DMS 273 (cell line): Measurements from ENCODE around the gene CCM2L.

Experiments
- DNase-seq: peaks from one replicate; lab custom pipeline; 2025; ENCODE audit not compliant: unreplicated experiment; lab: John Stamatoyannopoulos, UW

Gene CCM2L

DNA sequence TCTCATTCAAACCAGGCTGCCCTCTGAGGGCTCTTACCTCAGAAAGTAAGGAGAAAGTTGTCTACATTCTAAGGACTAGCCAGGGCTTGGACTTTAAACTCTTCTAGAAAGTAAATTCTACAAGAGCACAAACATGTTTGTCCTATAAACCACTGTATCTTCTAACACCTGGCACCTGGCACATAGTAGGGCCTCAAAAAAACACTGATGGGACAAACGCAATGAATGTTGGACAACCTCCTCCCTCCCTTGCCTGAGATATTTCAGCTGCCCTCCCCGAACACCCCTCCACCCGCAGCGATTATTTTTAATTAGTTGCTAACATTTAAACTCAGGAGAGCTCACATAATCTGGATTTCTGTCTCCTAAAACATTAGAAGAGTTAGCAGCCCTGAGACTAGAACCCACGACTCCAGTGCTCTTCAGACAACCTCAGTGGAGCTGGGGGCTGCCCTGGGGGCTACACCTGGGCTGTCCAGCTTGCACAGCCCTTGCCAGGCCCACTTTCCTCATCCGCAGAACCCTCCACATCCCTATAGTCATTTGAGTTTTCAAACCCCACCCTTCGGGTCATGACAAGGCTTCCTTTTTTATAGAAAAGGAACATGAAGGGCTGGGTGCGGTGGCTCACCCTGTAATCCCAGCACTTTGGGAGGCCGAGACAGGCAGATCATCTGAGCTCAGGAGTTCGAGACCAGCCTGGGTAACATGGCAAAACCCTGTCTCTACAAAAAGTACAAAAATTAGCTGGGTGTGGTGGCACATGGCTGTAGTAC is 46.7 kb downstream of the CCM2L start:
- DNase-seq: no peak

GRCh38 chr20:32057656-32058184 is 47.5 kb downstream of the CCM2L start:
- no peak for DNase-seq

DNA sequence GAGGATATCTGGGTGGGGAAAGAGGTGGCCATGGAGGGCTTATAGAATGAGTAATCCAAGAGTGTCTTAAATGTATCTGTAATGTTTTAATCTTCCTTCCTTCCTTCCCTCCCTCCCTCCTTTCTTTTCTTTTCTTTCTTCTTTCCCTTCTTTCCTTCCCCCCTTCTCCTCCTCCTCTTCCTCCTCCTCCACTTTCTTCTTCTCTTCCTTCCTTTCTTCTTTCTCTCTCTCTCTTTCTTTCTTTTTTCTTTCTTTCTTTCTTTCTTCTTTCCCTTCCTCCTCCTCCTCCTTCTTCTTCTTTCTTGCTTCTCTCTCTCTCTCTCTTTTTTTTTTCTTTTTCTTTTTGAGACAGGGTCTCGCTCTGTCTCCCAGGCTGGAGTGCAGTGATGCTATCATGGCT is 49.0 kb downstream of the CCM2L start:
- DNase-seq: no peak

GRCh38 chr20:32062776-32063170 is 52.5 kb downstream of the CCM2L start:
- DNase-seq: no peak

DNA sequence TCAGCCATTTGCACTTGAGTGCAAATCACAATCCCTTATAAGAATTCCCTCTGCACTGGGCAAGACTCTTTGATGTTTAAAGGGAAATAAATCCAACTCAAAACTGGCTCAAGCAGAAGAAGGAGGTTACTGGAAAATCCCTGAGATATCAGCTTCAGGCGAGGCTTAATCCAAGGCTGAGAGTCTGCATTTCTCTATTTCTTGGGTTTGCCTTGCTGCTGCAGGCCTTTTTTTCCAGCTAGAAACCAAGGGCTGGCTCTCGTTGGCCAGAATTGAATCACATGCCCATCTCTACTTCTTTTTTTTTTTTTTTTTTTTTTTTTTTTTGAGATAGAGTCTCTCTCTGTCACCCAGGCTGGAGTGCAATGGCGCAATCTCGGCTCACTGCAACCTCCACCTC is 53.5 kb downstream of the CCM2L start:
- DNase-seq: no peak

GRCh38 chr20:32064667-32065066 is 54.4 kb downstream of the CCM2L start:
- DNase-seq: no peak

- peak; percentile 34 for DNase-seq
Observed at GRCh38 chr20:32067234-32067821, 57.1 kb downstream of the CCM2L start.

- DNase-seq: no peak
Observed at GRCh38 chr20:32068174-32068573, 57.9 kb downstream of the CCM2L start.

GRCh38 chr20:32069711-32070110 is 59.5 kb downstream of the CCM2L start:
- no peak for DNase-seq

DNA sequence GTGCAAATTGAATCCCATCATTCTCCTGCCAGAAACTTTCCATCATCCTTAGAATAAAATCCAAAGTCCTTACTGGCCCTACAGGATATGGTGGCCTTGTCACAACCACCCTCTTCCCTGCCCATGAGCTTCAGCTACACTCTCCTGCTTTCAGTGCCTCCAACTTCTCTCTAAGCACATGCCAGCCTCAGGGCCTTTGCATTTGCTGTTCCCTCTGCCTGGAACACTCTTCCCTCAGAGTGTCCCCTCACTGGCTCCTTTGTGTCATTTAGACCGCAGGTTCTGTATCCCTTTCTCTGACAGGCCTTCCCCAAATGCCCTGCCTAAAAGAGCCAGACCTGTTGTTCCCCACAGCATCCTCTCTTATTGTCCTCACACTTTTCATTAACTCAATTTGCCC is 60.0 kb downstream of the CCM2L start:
- no peak for DNase-seq

DNA sequence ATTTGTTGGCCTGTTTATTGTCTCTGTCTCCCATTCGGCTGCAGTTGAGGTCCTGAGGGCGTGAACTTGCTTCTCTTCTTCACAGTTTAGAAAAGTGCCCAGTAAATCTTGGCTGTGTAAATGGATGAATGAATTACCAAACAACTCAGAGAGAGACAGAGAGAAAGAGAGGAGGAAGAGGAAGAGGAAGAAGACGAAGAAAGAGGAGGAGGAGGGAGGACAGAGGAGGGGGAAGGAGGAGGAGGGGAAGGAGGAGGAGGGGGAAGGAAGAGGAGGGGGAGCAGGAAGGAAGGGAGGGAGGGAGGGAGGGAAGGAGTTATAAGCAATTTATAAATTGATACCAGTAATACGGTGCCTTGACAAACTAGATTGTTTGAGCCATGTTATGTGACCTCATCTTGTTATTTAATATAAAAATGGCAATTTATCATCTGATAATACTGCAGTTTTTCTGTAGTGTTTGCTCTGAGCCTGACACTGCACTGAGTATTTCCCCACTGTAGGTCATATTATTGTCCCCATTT is 60.5 kb downstream of the CCM2L start:
- DNase-seq: no peak

DNA sequence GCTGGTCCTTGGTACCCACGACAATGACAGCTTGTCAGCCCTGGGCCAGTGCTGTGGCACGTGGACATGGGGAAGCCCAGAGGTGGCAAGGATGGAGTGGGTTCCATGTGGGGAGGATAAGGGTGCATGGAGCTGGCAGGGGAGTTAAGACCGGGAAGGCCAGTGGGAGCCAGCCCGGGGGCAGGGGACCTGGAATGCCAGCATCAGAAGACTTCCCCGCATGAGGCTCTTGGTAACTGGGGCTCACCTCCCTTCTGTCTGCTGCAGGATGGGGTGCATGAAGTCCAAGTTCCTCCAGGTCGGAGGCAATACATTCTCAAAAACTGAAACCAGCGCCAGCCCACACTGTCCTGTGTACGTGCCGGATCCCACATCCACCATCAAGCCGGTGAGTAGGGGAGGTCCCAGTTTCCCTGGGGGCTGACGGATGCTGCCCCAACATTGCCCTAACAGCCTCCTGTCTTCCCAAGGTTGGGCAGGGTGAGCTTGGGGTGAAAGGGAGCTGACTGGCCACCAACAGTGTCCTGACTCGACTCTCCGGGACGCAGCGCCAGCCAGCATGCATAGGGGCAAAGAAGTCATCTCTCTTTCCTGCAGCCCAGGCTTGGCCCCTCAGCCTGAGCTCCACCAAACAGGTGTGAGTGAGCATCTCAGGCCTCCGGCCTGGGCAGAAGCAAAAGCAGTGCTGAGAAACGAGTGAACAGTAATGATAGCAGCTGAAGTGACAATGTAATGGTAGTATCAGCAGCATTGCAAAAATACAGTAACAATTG is 61.3 kb downstream of the CCM2L start:
- no peak for DNase-seq

DNA sequence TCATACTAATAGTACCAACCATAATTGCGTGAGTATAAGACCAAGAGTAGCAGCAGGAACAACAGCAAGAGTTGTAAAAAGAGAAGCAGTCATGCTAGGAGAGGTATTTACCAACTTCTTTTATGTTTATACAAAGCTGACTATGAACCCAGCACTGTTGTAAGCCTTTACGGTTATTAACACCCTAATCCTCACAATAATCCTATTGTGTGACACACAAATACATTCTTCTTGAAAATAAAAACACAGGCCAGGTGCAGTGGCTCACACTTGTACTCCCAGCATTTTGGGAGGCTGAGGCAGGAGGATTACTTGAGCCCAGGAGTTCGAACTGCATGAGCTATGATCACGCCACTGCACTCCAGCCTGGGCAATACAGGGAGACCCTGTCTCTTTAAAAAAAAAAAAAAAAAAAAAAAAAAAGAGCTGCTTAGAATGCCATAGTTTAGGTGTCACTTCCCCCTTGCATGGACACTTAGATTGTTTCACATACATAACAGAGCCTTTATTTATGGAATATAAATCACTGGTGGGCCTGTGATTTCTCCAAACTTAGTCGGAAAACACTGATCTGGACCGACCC is 62.0 kb downstream of the CCM2L start:
- DNase-seq: no peak

DNA sequence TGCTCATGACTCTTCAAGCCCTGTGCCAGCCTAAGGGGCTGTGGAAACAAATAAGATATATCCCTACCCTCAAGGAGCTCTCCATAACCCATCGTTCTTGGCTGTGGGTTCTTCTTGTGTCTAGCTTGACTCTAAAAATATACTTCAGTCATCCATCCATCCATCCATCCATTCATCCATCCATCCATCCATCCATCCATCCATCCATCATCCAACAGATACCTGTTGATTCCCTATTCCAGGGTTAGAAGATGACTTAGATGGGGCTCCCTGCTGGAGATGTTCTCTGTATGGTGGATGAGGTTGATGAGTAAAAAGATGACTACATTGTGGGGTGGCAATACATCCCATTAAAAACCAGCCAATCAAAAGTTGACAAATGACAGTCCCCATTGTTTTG is 65.3 kb downstream of the CCM2L start:
- DNase-seq: no peak

GRCh38 chr20:32077190-32077589 is 67.0 kb downstream of the CCM2L start:
- no peak for DNase-seq

DNA sequence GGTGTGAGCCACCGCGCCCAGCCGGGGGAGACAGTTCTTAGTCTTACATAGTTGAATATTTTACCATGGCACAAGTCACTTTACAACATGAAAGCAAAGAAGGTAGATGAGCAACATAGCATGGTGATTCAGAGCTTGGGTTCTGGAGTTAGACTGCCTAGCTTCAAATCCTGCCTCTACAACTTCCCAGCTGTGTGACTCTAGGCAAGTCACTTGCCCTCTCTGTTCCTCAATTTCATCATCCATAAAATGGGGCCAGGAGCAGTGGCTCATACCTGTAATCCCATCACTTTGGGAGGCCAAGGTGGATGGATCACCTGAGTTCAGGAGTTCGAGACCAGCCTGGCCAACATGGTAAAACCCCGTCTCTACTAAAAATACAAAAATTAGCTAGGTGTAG is 68.1 kb downstream of the CCM2L start:
- DNase-seq: no peak

DNA sequence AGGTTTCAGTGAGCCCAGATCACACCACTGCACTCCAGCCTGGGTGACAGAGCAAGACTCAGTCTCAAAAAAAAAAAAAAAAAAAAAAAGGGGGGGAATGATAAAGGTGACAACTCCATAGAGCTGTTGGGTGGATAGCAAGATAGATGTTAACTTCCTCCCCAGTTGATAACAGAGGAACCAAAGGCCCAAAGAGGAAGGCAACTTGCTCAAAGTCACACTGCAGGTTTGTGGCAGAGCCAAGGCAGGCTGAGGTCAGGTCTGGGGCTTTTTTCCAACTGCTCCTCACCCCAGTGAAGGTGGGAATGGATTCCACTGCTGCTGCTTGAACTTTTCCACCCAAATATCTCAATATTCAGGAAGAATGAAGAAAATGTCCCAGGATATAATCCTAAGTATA is 68.6 kb downstream of the CCM2L start:
- DNase-seq: no peak

GRCh38 chr20:32079655-32080109 is 69.4 kb downstream of the CCM2L start:
- no peak for DNase-seq

DNA sequence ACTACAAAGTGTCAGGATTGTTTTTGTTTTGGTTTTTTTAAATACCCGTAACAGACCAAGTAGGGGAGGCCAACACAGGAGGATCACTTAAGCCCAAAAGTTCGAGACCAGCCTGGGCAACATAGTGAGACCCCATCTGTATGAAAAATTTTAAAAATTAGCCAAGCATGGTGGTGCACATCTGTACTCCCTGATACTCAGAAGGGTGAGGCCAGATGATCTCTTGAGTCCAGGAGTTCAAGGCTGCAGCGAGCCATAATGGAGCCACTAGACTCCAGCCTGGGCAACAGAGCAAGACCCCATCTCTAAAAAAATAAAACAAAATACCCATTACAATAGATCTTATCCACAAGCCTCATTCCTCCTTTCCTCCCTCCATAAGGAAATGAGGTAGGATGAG is 70.5 kb downstream of the CCM2L start:
- DNase-seq: no peak
